ENCODE measurements around the gene CKS2.

Gene CKS2

DNA sequence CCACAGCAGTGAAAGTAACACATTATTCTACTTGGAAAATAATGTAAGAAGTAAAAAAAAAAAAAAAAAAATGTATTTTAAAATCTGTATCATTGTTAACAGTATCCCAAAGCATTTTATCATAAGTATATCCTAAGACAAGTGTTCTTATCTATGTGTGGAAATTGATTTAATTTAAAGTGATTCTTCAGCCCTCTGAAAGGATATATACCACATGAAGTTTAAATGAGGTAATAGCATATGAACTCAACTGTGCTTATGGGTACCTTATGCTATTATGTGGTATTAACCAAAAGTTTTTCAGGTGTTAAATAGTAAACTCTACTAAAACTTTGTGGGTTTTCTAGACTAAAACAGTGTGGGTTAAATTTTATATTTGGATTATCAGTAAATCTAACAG lies 4.5 kb downstream of the CKS2 start:
- DNase-seq (ENCODE audit: low read depth), result no peak
- peak overlapping the region; percentile 94 for H3K4me3 ChIP-seq (ENCODE audit: low read depth, low read length)
- no peak for TF ChIP-seq POLR2A (IDR thresholded peaks at IDR 0.05; ENCODE audit: extremely low read depth, insufficient read length)
- TF ChIP-seq, protein P1, sequence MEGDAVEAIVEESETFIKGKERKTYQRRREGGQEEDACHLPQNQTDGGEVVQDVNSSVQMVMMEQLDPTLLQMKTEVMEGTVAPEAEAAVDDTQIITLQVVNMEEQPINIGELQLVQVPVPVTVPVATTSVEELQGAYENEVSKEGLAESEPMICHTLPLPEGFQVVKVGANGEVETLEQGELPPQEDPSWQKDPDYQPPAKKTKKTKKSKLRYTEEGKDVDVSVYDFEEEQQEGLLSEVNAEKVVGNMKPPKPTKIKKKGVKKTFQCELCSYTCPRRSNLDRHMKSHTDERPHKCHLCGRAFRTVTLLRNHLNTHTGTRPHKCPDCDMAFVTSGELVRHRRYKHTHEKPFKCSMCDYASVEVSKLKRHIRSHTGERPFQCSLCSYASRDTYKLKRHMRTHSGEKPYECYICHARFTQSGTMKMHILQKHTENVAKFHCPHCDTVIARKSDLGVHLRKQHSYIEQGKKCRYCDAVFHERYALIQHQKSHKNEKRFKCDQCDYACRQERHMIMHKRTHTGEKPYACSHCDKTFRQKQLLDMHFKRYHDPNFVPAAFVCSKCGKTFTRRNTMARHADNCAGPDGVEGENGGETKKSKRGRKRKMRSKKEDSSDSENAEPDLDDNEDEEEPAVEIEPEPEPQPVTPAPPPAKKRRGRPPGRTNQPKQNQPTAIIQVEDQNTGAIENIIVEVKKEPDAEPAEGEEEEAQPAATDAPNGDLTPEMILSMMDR (IDR thresholded peaks at IDR 0.05; ENCODE audit: low read depth, low read length), result no peak
- TF ChIP-seq, protein P2, sequence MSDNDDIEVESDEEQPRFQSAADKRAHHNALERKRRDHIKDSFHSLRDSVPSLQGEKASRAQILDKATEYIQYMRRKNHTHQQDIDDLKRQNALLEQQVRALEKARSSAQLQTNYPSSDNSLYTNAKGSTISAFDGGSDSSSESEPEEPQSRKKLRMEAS (IDR thresholded peaks at IDR 0.05; ENCODE audit: low read depth, low read length), result no peak
- no peak for TF ChIP-seq MYC (IDR thresholded peaks at IDR 0.05; ENCODE audit: low read depth, low read length)

DNA sequence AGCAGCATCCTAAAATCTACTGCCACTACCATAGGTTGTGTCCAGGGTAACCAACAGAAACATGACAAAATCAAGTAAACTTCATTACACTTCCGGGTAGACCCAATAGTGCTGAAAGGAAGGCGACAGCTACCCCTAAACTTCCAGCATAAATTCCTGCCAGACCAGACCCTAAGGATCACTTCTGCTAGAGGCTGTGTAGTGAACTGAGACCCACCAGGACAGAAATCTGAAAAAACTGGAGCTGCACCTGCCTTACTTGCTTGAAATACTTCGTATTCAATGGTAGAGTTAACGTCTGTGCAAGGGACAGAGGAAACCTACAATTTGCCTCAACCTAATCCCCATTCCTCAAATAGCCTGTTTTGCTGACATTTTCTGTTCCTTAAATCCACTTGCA lies 6.3 kb downstream of the CKS2 start:
- H3K4me3 ChIP-seq (ENCODE audit: low read depth, low read length), result peak overlapping the region; percentile 71
- peak; percentile 15 for DNase-seq (ENCODE audit: low read depth)
- TF ChIP-seq, protein P1 (IDR thresholded peaks at IDR 0.05; ENCODE audit: low read depth, low read length), result no peak
- TF ChIP-seq, protein P2 (IDR thresholded peaks at IDR 0.05; ENCODE audit: low read depth, low read length), result no peak
- TF ChIP-seq MYC (IDR thresholded peaks at IDR 0.05; ENCODE audit: low read depth, low read length) (no peak), POLR2A (IDR thresholded peaks at IDR 0.05; ENCODE audit: extremely low read depth, insufficient read length) (no peak)

DNA sequence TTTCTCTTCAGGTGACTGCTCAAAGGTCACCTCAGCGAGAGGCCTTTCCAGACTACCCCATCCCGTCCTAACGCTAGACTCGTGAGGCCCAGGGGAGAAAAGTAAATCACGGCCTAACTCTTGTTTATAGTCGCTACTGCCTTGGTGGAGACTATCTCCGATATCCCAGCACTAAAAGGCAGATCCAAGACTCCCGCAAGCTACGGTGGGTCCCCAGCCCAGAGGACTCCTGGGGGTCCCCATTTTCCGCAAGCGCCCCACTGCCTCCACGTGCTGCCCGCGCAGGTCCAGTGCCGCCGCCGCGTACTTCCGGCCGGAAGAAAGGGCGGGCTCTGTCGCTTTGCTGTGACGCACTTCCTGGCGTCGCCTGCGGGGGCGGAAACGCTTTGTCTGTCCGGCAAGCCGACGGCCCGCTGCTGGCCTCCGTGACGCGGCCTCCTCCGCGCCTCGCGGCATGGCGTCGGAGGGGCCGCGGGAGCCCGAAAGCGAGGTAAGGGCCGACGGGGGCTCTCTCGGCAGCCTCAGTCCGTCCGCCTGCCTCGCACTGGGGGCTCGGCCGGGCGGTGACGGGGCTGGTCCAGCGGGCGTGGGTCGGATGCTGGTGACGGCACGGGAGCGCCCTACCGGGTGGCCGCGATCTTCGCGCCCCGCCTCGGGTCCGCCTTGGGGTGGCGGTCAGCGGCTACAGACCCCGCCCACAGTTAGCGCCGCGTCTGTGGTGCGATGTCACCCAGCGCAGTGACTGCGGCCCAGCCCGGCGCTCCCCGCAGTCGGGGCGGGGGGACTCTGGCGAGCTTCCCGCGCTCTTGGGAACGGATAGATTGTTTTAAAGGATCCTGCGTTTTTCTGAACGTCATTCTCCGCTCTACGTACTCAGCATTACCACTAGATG lies 7.4 kb downstream of the CKS2 start, which contains the start of gene SECISBP2:
SECISBP2 (plus strand) TSS at position 378 of the 892 bp plus-strand sequence; CDS start at position 455, 77 bp downstream.
- H3K4me3 ChIP-seq (ENCODE audit: low read depth, low read length), result peak within 1 kb of the TSS; percentile 86
- peak; percentile 97 for DNase-seq (ENCODE audit: low read depth)
- TF ChIP-seq POLR2A (IDR thresholded peaks at IDR 0.05; ENCODE audit: extremely low read depth, insufficient read length), result peak; percentile 86
- TF ChIP-seq, protein P2 (IDR thresholded peaks at IDR 0.05; ENCODE audit: low read depth, low read length), result peak; percentile 97
- peak; percentile 99 for TF ChIP-seq MYC (IDR thresholded peaks at IDR 0.05; ENCODE audit: low read depth, low read length)
- TF ChIP-seq, protein P1 (IDR thresholded peaks at IDR 0.05; ENCODE audit: low read depth, low read length), result peak; percentile 74

DNA sequence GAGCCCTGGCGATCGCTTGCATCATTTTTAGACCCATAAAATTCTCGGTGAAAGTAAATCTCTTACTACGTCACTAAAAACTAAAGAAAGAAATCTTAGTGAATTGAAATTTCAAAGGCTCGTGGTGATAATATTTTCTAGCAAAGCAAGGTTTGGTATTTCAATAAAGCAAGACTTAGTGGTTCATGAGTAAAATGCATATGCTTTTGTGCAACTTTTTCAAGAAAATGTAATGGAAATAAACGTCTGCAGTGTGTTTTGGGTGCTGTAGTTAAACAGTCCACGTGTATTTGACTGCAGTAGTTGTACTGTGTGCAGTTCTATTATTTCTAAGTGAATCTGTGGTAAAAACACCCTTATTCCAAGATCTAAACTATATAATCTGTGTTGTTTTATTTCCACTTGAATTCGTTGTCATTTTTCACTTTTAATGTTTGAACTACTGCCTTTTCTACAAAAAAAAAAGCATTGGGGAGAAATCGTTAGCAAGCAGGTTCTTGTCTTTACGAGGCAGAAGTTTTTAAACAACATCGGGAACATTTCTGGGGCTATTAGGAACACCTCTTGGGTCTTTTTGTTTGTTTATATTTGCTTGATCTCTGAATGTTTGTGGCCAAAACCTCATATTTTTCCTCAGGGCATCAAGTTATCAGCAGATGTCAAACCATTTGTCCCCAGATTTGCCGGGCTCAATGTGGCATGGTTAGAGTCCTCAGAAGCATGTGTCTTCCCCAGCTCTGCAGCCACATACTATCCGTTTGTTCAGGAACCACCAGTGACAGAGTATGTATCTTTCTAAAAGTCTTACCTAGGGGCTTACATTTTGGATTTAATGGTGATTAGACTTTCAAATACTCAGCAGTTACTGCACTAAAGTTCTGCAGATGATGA lies 8.3 kb downstream of the CKS2 start:
- TF ChIP-seq MYC (IDR thresholded peaks at IDR 0.05; ENCODE audit: low read depth, low read length), result no peak; the same call in 1 of the 2 replicates
- TF ChIP-seq, protein P2 (IDR thresholded peaks at IDR 0.05; ENCODE audit: low read depth, low read length), result peak; percentile 80
- no peak for TF ChIP-seq POLR2A (IDR thresholded peaks at IDR 0.05; ENCODE audit: extremely low read depth, insufficient read length)
- TF ChIP-seq, protein P1 (IDR thresholded peaks at IDR 0.05; ENCODE audit: low read depth, low read length), result no peak
- DNase-seq (ENCODE audit: low read depth), result peak; percentile 42
- H3K4me3 ChIP-seq (ENCODE audit: low read depth, low read length), result peak overlapping the region; percentile 86

DNA sequence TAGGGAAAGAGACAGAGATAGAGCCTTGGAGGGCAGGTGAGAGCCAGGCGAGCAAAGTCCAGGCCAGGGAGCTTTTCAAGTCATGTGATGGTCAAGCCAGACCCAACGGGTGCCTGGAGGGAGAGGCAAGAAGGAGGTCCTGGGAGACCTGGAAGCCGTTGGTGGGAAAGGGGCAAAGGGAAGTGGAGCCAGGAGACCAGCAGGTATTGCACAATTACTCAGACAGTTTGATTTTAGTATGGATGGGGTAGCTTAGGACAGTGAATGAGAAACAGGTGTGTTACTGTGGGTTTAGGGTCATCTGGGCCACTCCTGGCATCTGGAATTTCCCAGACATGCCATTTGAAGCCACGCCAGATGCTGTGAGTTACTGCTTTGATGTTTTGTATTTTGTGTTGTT lies 12.4 kb downstream of the CKS2 start:
- TF ChIP-seq, protein P2 (IDR thresholded peaks at IDR 0.05; ENCODE audit: low read depth, low read length), result no peak
- TF ChIP-seq, protein P1 (IDR thresholded peaks at IDR 0.05; ENCODE audit: low read depth, low read length), result no peak
- TF ChIP-seq POLR2A (IDR thresholded peaks at IDR 0.05; ENCODE audit: extremely low read depth, insufficient read length) (no peak), MYC (IDR thresholded peaks at IDR 0.05; ENCODE audit: low read depth, low read length) (no peak)
- no peak for DNase-seq (ENCODE audit: low read depth)
- H3K4me3 ChIP-seq (ENCODE audit: low read depth, low read length), result no peak overlapping the region
